HepG2 (cell line): ENCODE data around the gene SHISA6. TPM values are rescaled to one million over a fixed set of nuclear protein-coding genes. Genes with fewer than 3 reads are reported as not detected.

Source experiments
- ATAC-seq: fragments of 200-7000 bp; cut with Tn5 transposase; 3 replicates; pipeline ENCODE4 v1.9.1; 2020; ENCODE audit warnings: mild to moderate bottlenecking, moderate library complexity
- BruUV-seq: library from RNA; stranded (reverse); fragments of 400-500 nt; replicated peaks from 2 replicates; lab custom pipeline; 2021; lab: Mats Ljungman, UMichigan
- CTCF ChIA-PET: fragments of 300-600 bp; formaldehyde crosslinking; extraction: SDS; loops from one replicate; lab custom pipeline; 2021; ENCODE audit warnings: low total read pairs, inconsistent platforms, low intra/inter-chr PET ratio; lab: Yijun Ruan, JAX
- POLR2A ChIA-PET: fragments of 350-600 bp; sonication (Branson Sonifier 250); formaldehyde crosslinking; loops from one replicate; lab custom pipeline; 2020; ENCODE audit warnings: antibody characterized with exemption, inconsistent platforms; lab: Yijun Ruan, JAX
- DNase-seq: peaks from one replicate; pipeline ENCODE4 v3.0.0-alpha.2; 2015; ENCODE audit warnings: low spot score
- FAIRE-seq: peaks from 3 replicates; lab custom pipeline; 2011; peaks lifted over from hg19 to GRCh38; lab: Jason Lieb, UNC
- H2AFZ ChIP-seq: one replicate; pipeline ENCODE4 v1.6.1; 2011; ENCODE audit warnings: low read length, inconsistent platforms
- H3K27ac ChIP-seq: fragments of 300-600 bp; 3 replicates; pipeline ENCODE4 v1.8.0; 2011; ENCODE audit warnings: mixed run types, mild to moderate bottlenecking, mixed read lengths, low read length, inconsistent platforms; ENCODE audit not compliant: insufficient read depth; ENCODE audit errors: extremely low read length
- H3K27me3 ChIP-seq, 2 experiments: fragments of 200-600 bp in 1 of 2; 2 replicates in 1 of 2; 3 replicates in 1 of 2; pipeline versions ENCODE4 v1.6.0 to v1.8.0; 2011; ENCODE audit warnings: low read length in 2 of 2, mild to moderate bottlenecking in 2 of 2, moderate library complexity in 2 of 2, inconsistent platforms in 1 of 2; ENCODE audit not compliant: insufficient read depth in 2 of 2, control insufficient read depth in 1 of 2
- H3K36me3 ChIP-seq, 2 experiments: fragments of 200-600 bp in 1 of 2; replicated peaks in 1 of 2; 2 replicates in 1 of 2; 3 replicates in 1 of 2; pipeline versions ENCODE4 v1.5.1 to v1.8.0; 2011; ENCODE audit warnings: low read length in 2 of 2, inconsistent platforms in 1 of 2; ENCODE audit not compliant: insufficient read depth in 2 of 2, control insufficient read depth in 1 of 2
- H3K4me1 ChIP-seq: 2 replicates; pipeline ENCODE4 v1.5.1; 2012; ENCODE audit warnings: low read length, inconsistent platforms; ENCODE audit not compliant: insufficient read depth
- H3K4me2 ChIP-seq: 2 replicates; pipeline ENCODE4 v1.6.0; 2011; ENCODE audit warnings: low read depth, low read length, inconsistent platforms
- H3K4me3 ChIP-seq, 3 experiments: fragments of 200-600 bp in 1 of 3; sonication (generic), shearing (Covaris generic) in 1 of 3; replicated peaks in 1 of 3; 2 replicates each; pipeline ENCODE4 v1.5.1; 2011 to 2016; ENCODE audit warnings: low read length in 3 of 3, inconsistent platforms in 2 of 3, low read depth in 2 of 3, mild to moderate bottlenecking in 2 of 3, control low read depth in 1 of 3, mixed read lengths in 1 of 3; ENCODE audit not compliant: insufficient read depth in 1 of 3
- H3K79me2 ChIP-seq: one replicate; pipeline ENCODE4 v1.6.1; 2011; ENCODE audit warnings: low read length, inconsistent platforms; ENCODE audit not compliant: insufficient read depth
- H3K9ac ChIP-seq: 2 replicates; pipeline ENCODE4 v1.6.0; 2011; ENCODE audit warnings: mild to moderate bottlenecking, low read depth, low read length, inconsistent platforms; ENCODE audit not compliant: insufficient read depth
- H3K9me3 ChIP-seq: 2 replicates; pipeline ENCODE4 v1.5.1; 2012; ENCODE audit warnings: mild to moderate bottlenecking, low read length
- H4K20me1 ChIP-seq: 2 replicates; pipeline ENCODE4 v1.6.0; 2011; ENCODE audit warnings: inconsistent platforms, mild to moderate bottlenecking, low read length, moderate library complexity; ENCODE audit not compliant: insufficient read depth
- KLF15 ChIP-seq: sonication (generic); formaldehyde crosslinking; IDR thresholded peaks from 2 replicates; pipeline ENCODE4 v1.8.1; 2023; ENCODE audit warnings: borderline replicate concordance, mild to moderate bottlenecking, inconsistent platforms, missing genetic modification reagents, mixed read lengths
- NBN ChIP-seq: fragments of 450-650 bp; conservative IDR thresholded peaks from 2 replicates; pipeline ENCODE4 v1.6.1; 2017
- SIX4 ChIP-seq: sonication (generic); formaldehyde crosslinking; IDR thresholded peaks from 2 replicates; pipeline ENCODE4 v1.4.0; 2020; ENCODE audit warnings: missing genetic modification reagents
- SOX13 ChIP-seq, 3 experiments: fragments of 450-650 bp in 1 of 3; sonication (generic) in 1 of 3; formaldehyde crosslinking in 1 of 3; IDR thresholded peaks in 2 of 3; conservative IDR thresholded peaks in 1 of 3; 2 replicates each; pipeline versions ENCODE4 v1.5.0 to v1.6.1; 2016 to 2020; ENCODE audit warnings: antibody characterized with exemption in 1 of 3, mild to moderate bottlenecking in 1 of 3, missing compliant biosample characterization in 1 of 3, missing genetic modification reagents in 1 of 3, moderate library complexity in 1 of 3
- TAF1 ChIP-seq: sonication (generic); formaldehyde crosslinking; IDR thresholded peaks from 2 replicates; pipeline ENCODE4 v1.4.0; 2020; ENCODE audit warnings: missing genetic modification reagents
- ZFP36L2 ChIP-seq: sonication (generic); formaldehyde crosslinking; IDR thresholded peaks from 2 replicates; pipeline ENCODE4 v1.4.0; 2020; ENCODE audit warnings: missing genetic modification reagents
- ZNF34 ChIP-seq: sonication (generic); formaldehyde crosslinking; IDR thresholded peaks from 2 replicates; pipeline ENCODE4 v1.4.0; 2020; ENCODE audit warnings: mild to moderate bottlenecking, missing genetic modification reagents, borderline replicate concordance
- ZNF451 ChIP-seq: sonication (generic); formaldehyde crosslinking; IDR thresholded peaks from 2 replicates; pipeline ENCODE4 v1.5.0; 2020; ENCODE audit warnings: mild to moderate bottlenecking, missing genetic modification reagents
- ZNF577 ChIP-seq: sonication (generic); formaldehyde crosslinking; IDR thresholded peaks from 2 replicates; pipeline ENCODE4 v1.4.0; 2020; ENCODE audit warnings: mild to moderate bottlenecking, low read depth, missing genetic modification reagents, borderline replicate concordance
- ZNF75D ChIP-seq: sonication (generic); formaldehyde crosslinking; IDR thresholded peaks from 2 replicates; pipeline ENCODE4 v1.8.1; 2023; ENCODE audit warnings: missing genetic modification reagents, mild to moderate bottlenecking, borderline replicate concordance
- ZNF766 ChIP-seq: sonication (generic); formaldehyde crosslinking; IDR thresholded peaks from 2 replicates; pipeline ENCODE4 v1.5.0; 2020; ENCODE audit warnings: missing genetic modification reagents, borderline replicate concordance
- WGBS: methylation state at CpG from one replicate; pipeline ENCODE4 v1.1.6; 2017; ENCODE audit warnings: low lambda C conversion rate; 5-methylcytosine and 5-hydroxymethylcytosine counted together
- in situ Hi-C: cut with HindIII; loops from 2 replicates; pipeline ENCODE4 v1.10.0; 2017; ENCODE audit warnings: low pct_unique_long_range_greater_than_20kb; ENCODE audit not compliant: extremely low pct_ligation_motif_present
- intact Hi-C: fragments of 100-400 bp; cut with micrococcal nuclease; formaldehyde crosslinking; loops from one replicate; pipeline ENCODE4 v1.10.0; 2022; ENCODE audit not compliant: unreplicated experiment
- polyA plus RNA-seq, 8 experiments: library from polyadenylated mRNA; depleted of rRNA in 3 of 8; stranded (reverse) in 7 of 8; unstranded in 1 of 8; fragments of >200 nt; fragmentation: Illumina TruSeq in 4 of 8; extraction: Trizol in 4 of 8; gene quantifications; 2 replicates each; pipeline versions ENCODE4 v1.2.1 to v1.2.3, GENCODE V29; 2011 to 2016; ENCODE audit warnings: low read depth in 4 of 8, missing spikeins in 1 of 8, mixed read lengths in 1 of 8; ENCODE audit not compliant: insufficient read depth in 1 of 8
- total RNA-seq, 5 experiments: library from RNA; depleted of rRNA; stranded (reverse); fragments of >200 nt; fragmentation: Illumina TruSeq; extraction: Trizol; gene quantifications; 2 replicates each; pipeline ENCODE4 v1.2.3, GENCODE V29; 2016; ENCODE audit warnings: low read depth in 1 of 5
- TF ChIP-seq, protein P1 (sequence below): sonication (generic); formaldehyde crosslinking; IDR thresholded peaks from 2 replicates; pipeline ENCODE4 v1.8.0; 2022; ENCODE audit warnings: missing genetic modification reagents, mild to moderate bottlenecking, borderline replicate concordance
- TF ChIP-seq, protein P2 (sequence below): sonication (generic); formaldehyde crosslinking; IDR thresholded peaks from 2 replicates; pipeline ENCODE4 v1.4.0; 2020; ENCODE audit warnings: missing genetic modification reagents, low read depth, mild to moderate bottlenecking, borderline replicate concordance
- TF ChIP-seq, protein P3 (sequence below): sonication (generic); formaldehyde crosslinking; IDR thresholded peaks from 2 replicates; pipeline ENCODE4 v1.4.0; 2020; ENCODE audit warnings: missing genetic modification reagents, mild to moderate bottlenecking, borderline replicate concordance

The SHISA6 gene
- total and polyA plus RNA-seq, 2 of the 13 experiments (the other 11 are each of a cell fraction or from before 2014, with no cell fraction given): not detected

DNA sequence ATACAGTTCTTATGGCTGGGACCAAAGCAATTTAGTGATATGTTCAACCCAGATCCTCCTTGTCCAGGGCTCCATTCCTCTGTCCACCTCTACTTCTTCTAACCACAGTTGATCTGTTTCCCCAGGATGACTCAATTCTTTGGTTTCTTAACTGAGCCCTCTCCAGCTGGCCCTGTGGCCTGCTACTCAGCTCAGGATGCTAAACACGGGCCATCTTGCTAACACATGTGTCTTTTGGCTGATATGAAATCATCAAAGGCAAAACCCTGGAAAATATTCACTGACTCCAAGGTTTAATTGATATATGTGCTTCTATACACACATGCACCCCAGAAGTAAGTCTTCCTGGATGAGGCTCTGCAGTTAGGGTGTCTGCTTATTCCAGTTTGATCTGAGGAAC, 43.8 kb downstream of the SHISA6 start:
- H3K4me1 ChIP-seq: no peaks in the 10 kb centered on the region
- no peak overlapping the region for H3K27ac ChIP-seq
- FAIRE-seq: no peak
- peaks cover 10% of the 10 kb centered on the region; the same call in 1 of the 2 replicates for H3K9me3 ChIP-seq
- BruUV-seq: no TSS peak
- no peak for DNase-seq
- no peaks in the 10 kb centered on the region for H3K27me3 ChIP-seq
- H2AFZ ChIP-seq: no peak overlapping the region
- ChIA-PET CTCF (no interaction called here), POLR2A (no interaction called here)
- no peak overlapping the region for H3K4me3 ChIP-seq
- H4K20me1 ChIP-seq: no peaks in the 10 kb centered on the region
- H3K4me2 ChIP-seq: no peak overlapping the region
- no peak for ATAC-seq
- 0% methylated on average over 1 of the region's 1 CpG for WGBS
- in situ Hi-C loops: no loop called here
- H3K9ac ChIP-seq: no peak overlapping the region
- TF ChIP-seq ZFP36L2 (CRISPR knock-in tag) (no peak), KLF15 (no peak), ZNF451 (CRISPR knock-in tag) (no peak), NBN (no peak), SOX13 (IDR thresholded peaks at IDR 0.05) (no peak), SOX13 (CRISPR knock-in tag; conservative IDR thresholded peaks at IDR 0.05 in 1 of 2, IDR thresholded peaks at IDR 0.05 in 1 of 2) (no peak), ZNF766 (CRISPR knock-in tag) (no peak), ZNF34 (no peak), ZNF75D (no peak), ZNF577 (CRISPR knock-in tag) (no peak)
- TF ChIP-seq, all 625 proteins: peak for 0
- Histone ChIP-seq H3K79me2 (no peaks in the 10 kb centered on the region), H3K36me3 (no peaks in the 10 kb centered on the region)
- intact Hi-C loops: no loop called here

DNA sequence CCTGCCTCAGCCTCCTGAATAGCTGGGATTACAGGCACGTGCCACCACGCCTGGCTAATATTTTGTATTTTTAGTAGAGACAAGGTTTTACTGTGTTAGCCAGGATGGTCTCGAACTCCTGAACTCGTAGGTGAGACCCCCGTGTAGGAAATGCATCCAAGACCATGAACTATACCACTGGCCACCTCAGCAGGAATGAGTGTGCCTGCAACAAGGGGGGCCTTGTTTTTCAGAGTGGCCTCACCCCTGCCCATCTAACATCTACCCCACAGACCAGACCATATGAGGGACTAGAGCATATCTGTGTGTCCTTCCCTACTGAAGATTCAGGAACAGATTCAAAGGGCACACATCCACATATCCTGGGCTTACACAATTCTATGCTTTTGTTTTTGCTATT, 44.9 kb downstream of the SHISA6 start:
- Histone ChIP-seq H3K36me3 (no peaks in the 10 kb centered on the region), H3K79me2 (no peaks in the 10 kb centered on the region), H3K4me1 (no peaks in the 10 kb centered on the region), H4K20me1 (no peaks in the 10 kb centered on the region), H2AFZ (no peak overlapping the region), H3K4me3 (no peak overlapping the region), H3K9ac (no peak overlapping the region), H3K27me3 (no peaks in the 10 kb centered on the region), H3K9me3 (peaks cover 2% of the 10 kb centered on the region; the same call in 1 of the 2 replicates), H3K4me2 (no peak overlapping the region), H3K27ac (no peak overlapping the region)
- DNase-seq (no peak), ATAC-seq (no peak), FAIRE-seq (no peak)
- ChIA-PET CTCF (no interaction called here), POLR2A (no interaction called here)
- 4% methylated on average over 5 of the region's 5 CpGs for WGBS
- BruUV-seq: no TSS peak
- in situ Hi-C loops (no loop called here), intact Hi-C loops (no loop called here)
- TF ChIP-seq, protein P1, sequence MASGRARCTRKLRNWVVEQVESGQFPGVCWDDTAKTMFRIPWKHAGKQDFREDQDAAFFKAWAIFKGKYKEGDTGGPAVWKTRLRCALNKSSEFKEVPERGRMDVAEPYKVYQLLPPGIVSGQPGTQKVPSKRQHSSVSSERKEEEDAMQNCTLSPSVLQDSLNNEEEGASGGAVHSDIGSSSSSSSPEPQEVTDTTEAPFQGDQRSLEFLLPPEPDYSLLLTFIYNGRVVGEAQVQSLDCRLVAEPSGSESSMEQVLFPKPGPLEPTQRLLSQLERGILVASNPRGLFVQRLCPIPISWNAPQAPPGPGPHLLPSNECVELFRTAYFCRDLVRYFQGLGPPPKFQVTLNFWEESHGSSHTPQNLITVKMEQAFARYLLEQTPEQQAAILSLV (CRISPR knock-in tag): no peak
- TF ChIP-seq TAF1 (CRISPR knock-in tag) (no peak), SIX4 (no peak)
- TF ChIP-seq, protein P2, sequence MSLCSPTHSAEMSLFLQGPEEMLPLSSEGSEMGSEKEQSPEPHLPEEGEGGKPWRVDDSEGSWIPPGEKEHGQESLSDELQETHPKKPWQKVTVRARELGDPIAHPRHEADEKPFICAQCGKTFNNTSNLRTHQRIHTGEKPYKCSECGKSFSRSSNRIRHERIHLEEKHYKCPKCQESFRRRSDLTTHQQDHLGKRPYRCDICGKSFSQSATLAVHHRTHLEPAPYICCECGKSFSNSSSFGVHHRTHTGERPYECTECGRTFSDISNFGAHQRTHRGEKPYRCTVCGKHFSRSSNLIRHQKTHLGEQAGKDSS (CRISPR knock-in tag): no peak
- TF ChIP-seq, protein P3, sequence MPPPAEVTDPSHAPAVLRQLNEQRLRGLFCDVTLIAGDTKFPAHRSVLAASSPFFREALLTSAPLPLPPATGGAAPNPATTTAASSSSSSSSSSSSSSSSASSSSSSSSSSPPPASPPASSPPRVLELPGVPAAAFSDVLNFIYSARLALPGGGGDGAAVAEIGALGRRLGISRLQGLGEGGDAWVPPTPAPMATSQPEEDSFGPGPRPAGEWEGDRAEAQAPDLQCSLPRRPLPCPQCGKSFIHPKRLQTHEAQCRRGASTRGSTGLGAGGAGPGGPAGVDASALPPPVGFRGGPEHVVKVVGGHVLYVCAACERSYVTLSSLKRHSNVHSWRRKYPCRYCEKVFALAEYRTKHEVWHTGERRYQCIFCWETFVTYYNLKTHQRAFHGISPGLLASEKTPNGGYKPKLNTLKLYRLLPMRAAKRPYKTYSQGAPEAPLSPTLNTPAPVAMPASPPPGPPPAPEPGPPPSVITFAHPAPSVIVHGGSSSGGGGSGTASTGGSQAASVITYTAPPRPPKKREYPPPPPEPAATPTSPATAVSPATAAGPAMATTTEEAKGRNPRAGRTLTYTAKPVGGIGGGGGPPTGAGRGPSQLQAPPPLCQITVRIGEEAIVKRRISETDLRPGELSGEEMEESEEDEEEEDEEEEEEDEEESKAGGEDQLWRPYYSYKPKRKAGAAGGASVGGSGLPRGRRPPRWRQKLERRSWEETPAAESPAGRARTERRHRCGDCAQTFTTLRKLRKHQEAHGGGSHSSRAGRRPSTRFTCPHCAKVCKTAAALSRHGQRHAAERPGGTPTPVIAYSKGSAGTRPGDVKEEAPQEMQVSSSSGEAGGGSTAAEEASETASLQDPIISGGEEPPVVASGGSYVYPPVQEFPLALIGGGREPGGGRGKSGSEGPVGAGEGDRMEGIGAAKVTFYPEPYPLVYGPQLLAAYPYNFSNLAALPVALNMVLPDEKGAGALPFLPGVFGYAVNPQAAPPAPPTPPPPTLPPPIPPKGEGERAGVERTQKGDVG: no peak
